Heart left ventricle (tissue), 16 donors: ENCODE data around the gene UBE2K. TPM values are rescaled to one million over a fixed set of nuclear protein-coding genes. Genes with fewer than 3 reads are reported as not detected.

Experiments
- ATAC-seq, 4 donors: fragments of 200-7000 bp; cut with Tn5 transposase; one replicate each; pipeline ENCODE4 v1.9.1; 2020 to 2022; ENCODE audit warnings: moderate library complexity in 4 of 4, mild to moderate bottlenecking in 3 of 4, moderate number of reproducible peaks in 1 of 4
- DNase-seq, 5 donors: peaks; one replicate each; pipeline ENCODE4 v3.0.0-alpha.2; 2020
- H3K27ac ChIP-seq, 12 donors: fragments of 200-600 bp; sonication (generic) in 4 of 12; one replicate each; pipeline versions ENCODE4 v1.5.0 to v1.8.0; 2016 to 2022; ENCODE audit warnings: mild to moderate bottlenecking in 2 of 12
- H3K27me3 ChIP-seq, 9 donors: fragments of 200-600 bp; sonication (generic) in 2 of 9; one replicate each; pipeline versions ENCODE4 v1.5.1 to v1.8.0; 2016 to 2022; ENCODE audit warnings: mild to moderate bottlenecking in 3 of 9
- H3K36me3 ChIP-seq, 9 donors: fragments of 200-600 bp; sonication (generic) in 2 of 9; one replicate each; pipeline versions ENCODE4 v1.5.0 to v1.8.0; 2018 to 2022; ENCODE audit warnings: mild to moderate bottlenecking in 2 of 9
- H3K4me1 ChIP-seq, 12 donors: fragments of 200-600 bp; sonication (generic) in 4 of 12; one replicate each; pipeline versions ENCODE4 v1.5.0 to v1.8.0; 2016 to 2022; ENCODE audit warnings: mild to moderate bottlenecking in 3 of 12
- H3K4me3 ChIP-seq, 12 donors: fragments of 200-600 bp; sonication (generic) in 4 of 12; one replicate each; pipeline versions ENCODE4 v1.5.0 to v1.8.0; 2017 to 2022; ENCODE audit warnings: mild to moderate bottlenecking in 9 of 12, moderate library complexity in 4 of 12
- H3K9me3 ChIP-seq, 12 donors: fragments of 200-600 bp; sonication (generic) in 4 of 12; one replicate each; pipeline versions ENCODE4 v1.5.0 to v1.8.0; 2016 to 2022; ENCODE audit warnings: mild to moderate bottlenecking in 1 of 12
- CTCF ChIP-seq, 12 donors: fragments of 200-600 bp; sonication (generic) in 4 of 12; IDR thresholded peaks; one replicate each; pipeline versions ENCODE4 v1.5.0 to v1.8.0; 2018 to 2022; ENCODE audit warnings: antibody characterized with exemption in 12 of 12, mild to moderate bottlenecking in 5 of 12
- POLR2A ChIP-seq, 2 donors: fragments of 450-650 bp; IDR thresholded peaks; one replicate each; pipeline ENCODE4 v1.6.1; 2017; ENCODE audit warnings: antibody characterized with exemption in 2 of 2, mild to moderate bottlenecking in 2 of 2, moderate library complexity in 2 of 2
- WGBS, 4 donors: extraction: QIAGEN DNeasy Blood & Tissue Kit in 2 of 4; methylation state at CpG; one replicate each; pipeline versions ENCODE4 v1.1.5 to v1.1.7; 2013 to 2018; 5-methylcytosine and 5-hydroxymethylcytosine counted together
- intact Hi-C, 10 donors: fragments of 100-400 bp; cut with DNase I; formaldehyde crosslinking; loops; one replicate each; pipeline versions ENCODE4 v1.11.1 to v1.14.2; 2022
- polyA plus RNA-seq, 2 donors: library from polyadenylated mRNA; stranded (reverse); fragments of 200-250 nt; gene quantifications; one replicate each; pipeline ENCODE4 v1.2.3, GENCODE V29; 2013
- total RNA-seq, 9 donors: library from RNA; depleted of rRNA in 2 of 9; stranded (reverse); fragments of >200 nt in 2 of 9; fragmentation: NEBNext Ultra II Directional in 3 of 9; extraction: Animal tissue kit (Norgen Biotek cat#: 25700) in 3 of 9; gene quantifications; one replicate each; pipeline versions ENCODE4 v1.1.0 to v1.2.4, GENCODE V29; 2016 to 2023
- donor health status: ischemic (EF 13 %, LVEDD 7.1; RV severe dilation, severe dysfunction).
- donor health status: healthy with polysubstance abuse.
- donor health status: DM: no; HTN: yes; CAD: no.
- donor health status: DM: no; HTN: no; CAD: no.
- donor health status: ischemic (EF 25% LVEDD 6.9; RV normal size, moderate dysfunction).
- donor health status: ischemic (EF 25% LVEDD 5.7; RV mildly dilated, moderate dysfunction).
- donor health status: healthy.
- donor health status: DM: yes; HTN: yes; CAD: no.
- donor health status: ischemic (EF 35%, LVEDD 5.7; RV mildly dilated, moderate dysfunction).
- donor health status: nonischemic (EF 11% LVEDD 7.7; RV severe dilation, severe dysfunction).
- donor health status: DM: yes; HTN: yes; CAD: no.
- donor health status: PGD.
- donor health status: ischemic (EF 29% LVEDD 5.4; RV normal size, mild dysfunction).
- donor health status: nonischemic (EF 23%, LVEDD 6.1; RV moderate dilation, normal function).

Gene UBE2K
- total and polyA plus RNA-seq, 11 donors = 17.9 to 66.9 (median 52.5) TPM

- 66 to 77% (median 73%) methylated on average over 6 of the region's 6 CpGs for WGBS, 4 donors
- peaks cover 0 to 44% (median 30%) of the 10 kb centered on the region in 12 donors for H3K4me1 ChIP-seq
- TF ChIP-seq CTCF (IDR thresholded peaks at IDR 0.05) (no peak), POLR2A (IDR thresholded peaks at IDR 0.05) (no peak)
- peak; percentile 65 to 88 (median 82) for ATAC-seq
- no peaks in the 10 kb centered on the region for H3K27me3 ChIP-seq
- intact Hi-C loops = no loop called here
- H3K27ac ChIP-seq = peak overlapping the region in 10 of 12 donors; percentile 19 to 66 (median 35)
- H3K36me3 ChIP-seq = peaks cover 0 to 17% (median 10%) of the 10 kb centered on the region in 9 donors
- DNase-seq = peak in 4 of 5 donors; percentile 44 to 74 (median 58)
- no peaks in the 10 kb centered on the region for H3K9me3 ChIP-seq
- no peak overlapping the region for H3K4me3 ChIP-seq
Measured at GRCh38 chr4:39706334-39706733, 8.4 kb downstream of the UBE2K start.

- TF ChIP-seq CTCF (IDR thresholded peaks at IDR 0.05) = no peak
- no peak for TF ChIP-seq POLR2A (IDR thresholded peaks at IDR 0.05)
- H3K27me3 ChIP-seq = no peaks in the 10 kb centered on the region
- H3K4me1 ChIP-seq = peaks cover 0 to 42% (median 29%) of the 10 kb centered on the region in 12 donors
- intact Hi-C loops = no loop called here
- WGBS, 4 donors = 73 to 82% (median 76%) methylated on average over 11 of the region's 11 CpGs
- no peak for DNase-seq
- no peaks in the 10 kb centered on the region for H3K9me3 ChIP-seq
- peak overlapping the region in 10 of 12 donors; percentile 19 to 66 (median 34) for H3K27ac ChIP-seq
- peak in 2 of 4 donors; percentile 8 to 33 for ATAC-seq
- peaks cover 0 to 15% (median 8%) of the 10 kb centered on the region in 9 donors for H3K36me3 ChIP-seq
- no peak overlapping the region for H3K4me3 ChIP-seq
Measured at GRCh38 chr4:39706741-39707511, 9.0 kb downstream of the UBE2K start.

- no peak for DNase-seq
- no peak for TF ChIP-seq POLR2A (IDR thresholded peaks at IDR 0.05)
- no peak for TF ChIP-seq CTCF (IDR thresholded peaks at IDR 0.05)
- Histone ChIP-seq H3K9me3 (no peaks in the 10 kb centered on the region), H3K27me3 (no peaks in the 10 kb centered on the region), H3K4me3 (no peak overlapping the region), H3K27ac (no peak overlapping the region), H3K36me3 (no peaks in the 10 kb centered on the region), H3K4me1 (peaks cover 0 to 67% (median 33%) of the 10 kb centered on the region in 12 donors)
- WGBS, 4 donors = 82 to 86% (median 83%) methylated on average over 3 of the region's 3 CpGs
- ATAC-seq = no peak
- intact Hi-C loops = no loop called here
Measured at GRCh38 chr4:39710098-39710896, 12.4 kb downstream of the UBE2K start.
